TTC549 (cell line): ENCODE measurements around the gene CRLF1.
"Not testable (repeated sequence)": the region's sequence is repeated elsewhere in the genome, so short reads cannot be mapped to it uniquely, and the experiment has no call there.

Experiments
- FAIRE-seq: peaks from 2 replicates; lab custom pipeline; 2012; peaks lifted over from hg19 to GRCh38; lab: Jason Lieb, UNC

CRLF1 gene

DNA sequence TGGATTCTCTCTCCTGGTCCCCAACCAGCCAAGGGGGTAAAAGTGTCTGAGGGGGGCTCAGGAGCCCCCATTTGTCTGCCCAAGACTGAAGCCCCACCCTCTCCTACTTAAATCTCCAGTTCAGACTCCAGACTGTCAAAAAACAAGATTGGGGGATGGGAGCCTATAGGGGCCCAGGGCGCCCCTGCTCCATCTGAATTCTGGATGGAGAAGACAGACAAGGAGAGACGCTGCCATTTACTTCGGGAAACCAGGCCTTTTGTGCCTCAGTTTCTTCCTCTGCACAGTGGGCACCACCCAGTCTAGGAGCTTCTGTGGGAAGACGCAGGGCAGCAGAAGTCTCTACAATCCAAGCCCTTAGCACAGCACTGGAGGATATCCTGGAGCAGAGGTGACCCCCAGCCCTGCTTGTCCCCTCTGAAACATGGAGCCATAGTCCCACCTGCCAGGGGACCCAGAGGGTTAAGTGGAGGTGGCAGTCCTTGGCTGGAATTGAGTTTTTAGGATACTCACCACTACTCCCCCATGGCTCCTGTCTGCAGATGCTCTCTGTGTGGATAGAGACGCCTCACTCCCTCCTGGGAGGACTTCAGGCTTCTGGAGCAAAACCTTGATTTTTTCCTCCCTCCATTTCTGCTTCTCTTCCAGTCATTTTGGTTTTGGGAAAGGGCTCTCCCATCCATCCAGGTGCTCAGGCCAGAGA lies 1.7 kb upstream of the CRLF1 start:
- no peak for FAIRE-seq

DNA sequence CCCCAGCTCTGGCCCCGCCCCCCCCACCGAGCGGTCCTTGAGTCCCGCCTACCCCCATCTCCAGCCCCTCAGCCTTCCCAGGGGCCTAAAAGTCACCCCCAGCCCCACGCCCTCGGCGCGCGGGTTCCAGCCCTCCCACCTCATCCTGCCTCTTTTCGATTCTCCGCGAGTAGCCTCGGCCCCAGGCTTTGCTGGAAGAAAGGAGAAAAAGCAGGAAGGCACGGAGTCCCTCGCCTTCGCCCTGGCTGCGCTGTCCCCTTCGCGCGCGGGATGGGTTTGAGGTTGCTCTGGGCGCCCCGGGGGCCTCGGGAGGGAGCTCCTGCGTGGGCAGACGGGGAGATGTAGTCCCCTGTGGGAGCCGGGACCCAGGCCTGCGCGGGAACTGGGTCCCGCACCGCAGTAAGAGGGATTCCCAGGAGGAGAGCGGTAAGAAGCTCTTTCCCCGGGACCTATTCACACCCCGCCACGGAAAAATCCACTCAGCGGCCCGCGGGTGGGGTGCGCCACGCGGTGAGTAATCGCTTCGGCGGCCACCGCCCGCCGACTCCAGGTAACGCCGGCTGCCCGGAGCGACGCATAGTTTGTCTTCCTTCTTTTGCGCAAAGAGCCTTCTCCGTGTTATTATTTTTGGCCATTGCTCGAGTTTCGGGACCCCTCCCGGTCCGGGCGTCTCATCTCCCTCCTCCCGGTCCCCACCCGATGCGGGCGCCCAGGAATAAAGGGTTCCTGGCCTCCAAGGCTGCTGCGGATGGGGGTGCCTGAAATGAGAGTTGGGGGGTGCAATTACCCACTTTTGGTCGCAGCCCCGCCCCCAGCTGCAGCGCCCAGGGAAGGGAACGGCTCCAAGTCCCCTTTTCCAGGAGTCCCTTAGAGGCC lies 865 bp upstream of the CRLF1 start:
- no peak for FAIRE-seq

DNA sequence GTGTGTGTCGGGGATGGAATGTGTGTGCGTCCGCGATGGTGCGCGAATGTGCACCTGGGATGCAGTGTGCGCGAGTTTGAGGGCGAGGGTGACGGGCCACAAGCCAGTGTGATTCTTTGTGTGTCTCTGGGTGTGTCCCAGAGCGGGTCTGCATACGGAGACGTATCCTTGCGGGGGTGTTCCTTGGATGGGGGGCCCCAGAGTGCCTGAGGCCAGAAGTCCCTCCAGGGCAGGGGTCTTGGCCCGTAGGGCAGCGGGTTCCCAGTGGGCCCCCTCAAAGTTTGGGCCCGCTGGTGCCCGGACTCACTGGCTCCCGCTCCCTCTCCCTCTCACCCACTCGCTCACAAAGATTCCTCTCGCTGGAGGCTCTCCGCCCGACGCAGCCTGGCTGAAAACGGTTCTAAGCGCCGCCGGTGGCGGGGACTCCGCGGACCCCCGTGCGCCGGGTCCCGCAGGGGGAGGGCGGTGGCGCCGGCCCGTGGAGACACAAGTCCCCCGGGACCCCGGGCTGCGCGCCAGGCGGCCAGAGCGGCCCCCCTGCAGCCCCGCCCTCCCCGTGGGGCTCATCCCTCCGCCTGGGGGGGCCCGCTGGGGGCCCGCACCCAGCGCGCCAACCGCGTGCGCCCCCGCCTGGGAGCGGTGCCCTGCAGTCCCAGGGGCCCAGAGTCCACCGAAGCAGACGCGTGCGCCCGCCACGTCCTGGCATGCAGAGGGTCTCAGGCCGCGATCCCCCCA lies 886 bp downstream of the CRLF1 start:
- FAIRE-seq, result no peak

DNA sequence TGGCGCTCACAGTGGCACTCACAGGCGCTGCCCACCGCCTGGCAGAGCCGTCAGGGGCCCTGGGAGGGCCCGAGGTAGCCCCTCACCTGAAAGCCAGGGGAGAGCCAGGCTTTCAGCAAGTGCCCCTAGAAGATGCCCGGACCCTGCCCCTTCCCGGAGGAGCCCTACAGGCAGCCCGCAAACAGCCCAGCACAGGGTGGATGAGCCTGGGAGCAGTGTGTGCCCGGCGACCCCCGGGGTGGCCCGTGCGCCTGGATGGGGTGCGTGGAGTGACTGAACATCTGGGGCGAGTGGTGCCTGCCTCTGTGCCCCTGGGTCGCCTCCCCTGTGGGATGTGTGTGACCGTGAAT lies 1.4 kb downstream of the CRLF1 start:
- FAIRE-seq, result no peak

DNA sequence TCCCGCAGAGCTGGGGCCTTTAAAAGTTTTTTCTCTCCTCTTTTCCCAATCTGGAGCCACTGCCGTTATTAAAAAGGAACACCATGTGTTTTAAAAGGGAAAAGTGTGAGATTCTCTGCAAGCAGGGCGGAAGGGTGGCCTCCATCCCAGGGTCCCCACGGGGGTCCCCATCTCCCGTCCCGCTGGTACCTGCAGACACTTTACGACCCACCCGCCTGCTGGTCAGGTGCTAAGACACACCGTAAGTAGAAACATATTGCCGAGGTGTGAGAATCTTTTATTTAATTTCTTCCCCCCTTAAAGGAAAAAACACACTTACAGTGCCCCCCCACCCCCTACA lies 1.8 kb downstream of the CRLF1 start:
- no peak for FAIRE-seq

DNA sequence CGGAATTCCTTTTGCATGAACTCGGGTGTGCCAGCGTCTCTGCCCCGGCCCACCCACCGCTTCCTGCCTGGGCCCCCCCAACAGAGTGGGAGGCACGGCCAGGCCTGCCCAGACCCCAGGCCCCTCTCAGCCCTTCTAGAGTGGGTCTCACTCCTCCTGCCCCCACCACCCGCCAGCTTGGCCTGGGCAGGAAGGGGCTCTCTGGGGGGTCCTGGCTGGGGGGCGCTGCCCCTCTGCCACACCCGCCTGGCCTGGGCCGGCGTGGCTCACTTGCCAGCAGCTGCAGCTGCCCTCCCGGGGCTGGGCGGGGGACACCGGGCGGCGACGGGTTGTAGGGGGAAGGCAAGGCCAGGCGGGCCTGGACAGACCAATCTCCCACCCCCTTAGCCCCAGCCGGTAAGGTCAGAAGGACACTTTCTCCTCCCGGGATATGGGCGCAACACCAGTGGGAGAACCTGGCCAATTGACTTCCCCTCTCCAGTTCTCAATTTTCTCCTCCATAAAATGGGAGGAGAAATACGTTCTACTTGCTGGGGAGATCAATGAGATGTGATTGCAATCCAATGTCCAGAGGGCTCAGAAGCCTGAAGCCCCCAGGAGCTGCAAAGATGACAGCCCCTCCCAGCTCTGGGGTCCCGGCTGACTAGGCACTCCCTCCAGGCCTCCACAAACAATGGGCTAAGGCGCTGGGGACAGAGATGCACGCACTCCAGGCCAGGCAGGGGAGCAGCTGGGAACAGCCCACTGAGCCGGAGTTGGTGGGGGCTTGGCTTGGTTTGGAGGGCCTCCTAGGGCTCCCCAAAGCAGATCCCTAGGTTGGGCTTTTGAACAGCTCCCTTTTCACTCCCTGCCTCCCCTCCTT lies 2.4 kb downstream of the CRLF1 start:
- no peak for FAIRE-seq

DNA sequence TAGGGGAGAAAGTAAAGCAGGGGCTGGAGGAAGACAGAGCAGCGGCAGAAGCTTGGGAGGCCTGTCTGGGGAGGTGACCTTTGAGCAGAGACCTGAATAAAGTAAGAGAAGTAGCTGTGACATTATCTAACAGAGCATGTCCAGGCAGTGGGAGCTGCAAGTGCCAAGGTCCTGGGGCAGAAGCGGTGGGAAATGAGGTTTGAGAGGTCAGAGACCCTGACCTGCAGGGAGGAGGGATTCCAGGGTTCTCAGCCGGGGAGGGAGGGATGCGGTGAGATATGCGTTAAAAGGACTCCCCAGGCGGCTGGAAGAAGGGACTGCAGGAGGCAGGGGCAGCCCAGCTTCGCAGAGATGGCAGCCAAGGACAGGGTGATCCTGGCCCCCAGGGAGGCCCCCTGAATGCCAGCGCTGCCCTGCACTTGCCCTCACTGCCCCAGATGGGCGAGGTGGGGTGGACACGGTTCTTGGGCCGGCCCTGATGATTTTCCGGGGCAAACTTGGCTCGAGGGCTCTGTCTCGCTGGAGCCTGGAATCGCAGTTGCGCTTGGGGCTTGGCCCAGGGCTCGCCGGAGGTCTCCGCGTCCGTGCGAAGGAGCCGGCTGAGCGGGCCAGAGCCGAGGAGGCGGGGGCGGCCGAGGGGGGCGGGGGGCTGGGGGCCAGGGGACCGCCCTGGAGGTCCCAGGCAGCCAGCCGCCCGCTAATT lies 3.2 kb downstream of the CRLF1 start:
- FAIRE-seq, result no peak

DNA sequence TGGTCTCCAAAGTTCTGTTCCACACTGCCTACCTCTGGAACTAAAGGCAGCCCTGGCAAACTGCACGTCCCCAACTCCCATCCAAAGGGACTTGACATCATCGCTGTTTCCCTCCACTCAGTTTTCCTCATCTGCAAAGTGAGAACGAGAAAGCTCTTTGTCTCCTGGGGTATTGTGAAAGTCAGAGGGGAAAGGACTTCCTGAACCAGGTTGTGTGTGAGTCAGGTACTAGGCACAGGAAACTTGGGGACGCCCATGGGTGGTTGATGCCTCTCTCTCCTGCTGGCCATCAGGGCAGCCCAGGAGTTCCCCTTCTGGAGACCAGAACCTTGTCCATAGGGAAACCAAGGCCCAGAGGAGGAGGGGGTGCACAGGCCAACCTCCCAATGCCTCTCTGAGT lies 4.7 kb downstream of the CRLF1 start:
- FAIRE-seq, result no peak

DNA sequence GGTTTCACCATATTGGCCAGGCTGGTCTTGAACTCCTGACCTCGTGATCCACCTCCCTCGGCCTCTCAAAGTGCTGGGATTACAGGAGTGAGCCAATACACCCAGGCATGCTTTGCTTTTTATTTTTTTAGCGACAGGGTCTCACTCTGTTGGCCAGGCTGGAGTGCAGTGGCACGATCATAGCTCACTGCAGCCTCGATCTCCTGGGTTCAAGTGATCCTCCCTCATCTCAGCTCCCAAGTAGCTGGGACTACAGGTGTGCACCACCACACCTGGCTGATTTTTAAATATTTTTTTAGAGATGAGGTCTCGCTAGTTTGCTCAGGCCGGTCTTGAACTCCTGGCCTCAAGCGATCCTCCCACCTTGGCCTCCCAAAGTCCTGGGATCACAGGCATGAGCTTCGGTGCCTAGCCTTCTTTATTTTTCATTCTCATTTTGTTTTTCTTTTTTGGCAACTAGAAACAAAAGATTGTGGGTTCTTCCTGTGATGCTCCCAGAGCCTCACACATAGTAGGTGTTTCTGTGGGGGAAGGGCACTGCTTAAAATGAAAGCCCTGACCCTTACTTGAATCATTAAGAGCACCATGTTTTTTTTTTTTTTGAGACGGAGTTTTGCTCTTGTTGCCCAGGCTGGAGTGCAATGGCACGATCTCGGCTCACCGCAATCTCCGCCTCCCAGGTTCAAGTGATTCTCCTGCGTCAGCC lies 5.8 kb downstream of the CRLF1 start:
- not testable (repeated sequence) for FAIRE-seq

DNA sequence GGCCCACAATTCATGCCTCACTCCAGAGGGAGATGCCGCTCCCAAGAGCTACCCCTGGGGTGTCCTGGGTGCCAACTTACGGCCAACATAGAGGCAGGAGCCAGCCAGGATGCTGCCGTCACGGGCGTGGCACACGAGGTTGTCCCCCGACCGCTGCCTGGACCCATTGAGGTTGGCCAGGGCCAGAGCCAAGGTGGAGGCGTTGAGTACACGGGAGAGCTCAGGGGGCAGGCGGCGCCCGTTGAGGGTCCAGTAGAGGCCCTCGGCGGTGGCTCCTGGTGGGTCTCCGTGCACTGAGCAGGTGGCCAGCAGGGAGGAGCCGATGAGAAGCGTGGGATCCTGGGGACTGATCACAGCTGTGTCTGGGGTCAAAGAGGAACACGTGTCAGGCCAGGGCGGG lies 7.1 kb downstream of the CRLF1 start:
- no peak for FAIRE-seq

DNA sequence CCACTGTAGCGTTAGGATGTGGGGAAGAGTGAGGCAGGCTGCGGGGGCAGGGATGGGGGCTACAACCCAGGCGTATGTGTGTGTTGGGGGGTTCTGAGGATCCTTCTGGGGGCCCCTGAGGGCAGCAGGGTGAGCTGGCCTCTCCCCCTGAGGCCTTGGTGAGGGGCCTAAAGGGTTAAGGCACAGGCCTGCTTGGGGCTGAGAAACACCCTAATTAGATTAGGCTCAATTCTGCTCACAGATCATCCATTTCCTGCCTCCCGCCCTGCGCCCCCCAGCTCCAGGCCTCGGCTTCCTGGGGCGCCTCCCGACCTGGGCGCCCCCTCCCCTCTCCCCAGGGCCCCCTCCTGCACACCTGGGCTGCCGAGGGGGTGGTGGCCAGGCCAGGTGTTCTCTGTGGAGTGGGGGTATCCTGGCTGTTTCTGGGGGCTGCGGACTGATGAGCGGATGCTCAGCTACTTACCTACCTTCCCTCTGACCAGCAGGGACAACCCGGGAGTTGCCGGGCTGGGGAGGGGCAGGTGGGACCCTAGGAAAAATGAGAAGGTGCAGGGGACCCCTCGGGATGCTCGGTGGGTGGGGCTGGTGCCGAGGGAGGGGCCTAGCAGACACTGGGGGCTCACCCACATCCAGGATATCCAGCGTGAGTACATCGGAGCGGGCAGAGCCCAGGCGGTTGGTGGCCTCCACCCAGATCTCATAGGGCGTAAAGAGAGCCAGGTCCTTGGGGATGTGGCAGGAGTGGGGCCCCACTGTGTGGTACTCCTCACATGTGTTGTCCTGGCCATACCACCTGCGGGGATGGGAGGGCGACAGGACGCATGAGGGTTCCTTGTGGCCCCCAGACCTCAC lies 8.6 kb downstream of the CRLF1 start:
- no peak for FAIRE-seq

DNA sequence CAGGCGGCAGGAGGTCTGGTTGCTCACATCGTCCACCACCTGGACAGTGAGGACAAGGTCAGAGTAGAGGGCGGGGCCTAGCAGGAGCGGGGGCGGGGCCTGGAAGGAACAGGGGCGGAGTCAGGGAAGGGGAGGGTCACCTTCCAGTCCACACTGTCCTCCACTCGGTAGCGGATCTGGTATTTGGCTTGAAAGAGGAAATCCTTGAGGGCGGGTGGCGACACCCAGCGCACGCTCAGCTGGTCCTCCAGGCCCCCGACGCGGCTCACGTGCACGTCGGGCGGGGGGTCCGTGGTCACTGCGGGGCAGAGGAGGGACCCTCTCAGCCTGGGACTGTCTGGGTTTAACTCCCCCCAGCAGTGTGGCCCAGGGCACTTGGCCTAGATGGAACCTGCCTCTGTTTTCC lies 9.8 kb downstream of the CRLF1 start:
- no peak for FAIRE-seq

DNA sequence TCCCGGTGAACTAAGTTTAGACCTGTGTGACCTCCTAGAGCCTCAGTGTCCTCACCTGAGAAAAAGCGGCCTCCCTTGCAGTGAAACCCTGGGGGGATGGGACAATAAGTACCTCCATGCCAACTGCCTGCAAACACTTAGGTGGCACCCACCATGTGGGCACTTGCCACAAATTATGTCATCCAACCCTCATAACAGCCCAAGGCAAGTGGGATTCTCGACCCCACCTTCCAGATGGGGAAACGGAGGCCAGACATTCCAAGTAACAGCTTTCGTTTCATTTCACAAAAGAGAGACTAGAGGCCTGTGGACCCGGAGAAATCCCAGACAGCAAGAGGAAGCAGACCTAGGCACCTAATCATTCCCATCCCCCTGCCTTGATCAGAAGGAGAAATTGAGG lies 11.1 kb downstream of the CRLF1 start:
- FAIRE-seq, result no peak

DNA sequence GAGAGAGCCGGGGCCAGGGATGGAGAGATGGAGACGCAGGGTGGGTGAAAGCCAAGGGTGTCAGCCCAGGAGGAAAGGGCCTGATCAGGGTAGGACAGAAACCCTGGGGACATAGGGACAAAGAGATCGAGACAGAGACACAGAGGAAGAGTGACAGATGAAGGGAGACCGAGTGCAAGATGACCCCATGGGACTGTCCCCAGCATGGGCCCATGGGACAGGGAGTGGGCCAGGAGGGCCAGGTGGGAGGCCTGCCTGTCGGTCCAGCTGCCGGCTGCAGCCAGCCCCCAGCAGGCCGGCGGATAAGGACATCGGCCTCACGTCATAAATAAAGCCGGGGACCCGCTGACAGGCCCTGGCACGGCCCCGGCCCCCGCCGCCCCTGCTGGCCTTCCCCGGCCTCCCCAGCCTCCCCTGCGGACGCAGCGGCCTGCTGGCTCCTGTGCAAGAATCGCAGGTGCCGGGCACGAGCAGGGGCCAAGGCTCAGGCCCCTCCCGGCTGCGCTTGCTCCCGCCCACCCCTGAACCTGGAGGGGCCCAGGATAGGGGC lies 11.7 kb downstream of the CRLF1 start:
- no peak for FAIRE-seq

DNA sequence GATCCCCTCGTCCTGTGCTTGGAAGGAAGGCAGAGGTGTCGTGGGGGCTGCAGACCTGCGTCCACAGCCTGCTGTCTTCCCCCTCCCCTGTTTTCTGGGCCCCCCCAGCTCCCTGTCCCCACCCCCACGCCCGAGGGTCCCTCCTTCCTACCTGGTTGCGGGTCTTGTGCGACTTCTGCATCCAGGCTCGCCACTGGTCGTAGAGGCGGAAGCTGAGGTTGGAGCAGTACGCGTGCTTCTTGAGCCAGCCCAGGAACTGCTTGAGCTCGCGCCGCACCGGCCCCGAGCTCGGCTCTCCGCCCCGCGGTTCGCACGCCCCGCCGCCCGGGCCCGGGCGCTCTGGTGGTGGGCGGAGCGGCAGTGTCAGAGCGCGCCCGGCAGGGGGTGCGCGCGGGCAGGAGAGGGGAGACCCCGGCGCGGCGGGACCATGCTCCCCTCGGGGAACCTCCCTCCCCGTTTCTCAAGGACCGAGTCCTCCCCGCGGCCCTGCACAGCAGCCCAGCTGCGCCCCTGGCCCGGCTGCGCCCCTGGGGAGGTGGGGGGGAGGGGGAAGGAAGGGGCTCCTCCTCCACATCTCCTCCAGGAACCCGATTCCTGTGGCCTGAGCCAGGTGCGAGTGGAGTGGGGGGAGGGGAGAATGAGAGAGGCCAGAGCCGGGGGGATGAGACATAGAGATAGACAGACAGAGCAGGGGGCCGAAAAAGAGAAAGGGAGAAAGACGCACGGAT lies 12.3 kb downstream of the CRLF1 start:
- no peak for FAIRE-seq

DNA sequence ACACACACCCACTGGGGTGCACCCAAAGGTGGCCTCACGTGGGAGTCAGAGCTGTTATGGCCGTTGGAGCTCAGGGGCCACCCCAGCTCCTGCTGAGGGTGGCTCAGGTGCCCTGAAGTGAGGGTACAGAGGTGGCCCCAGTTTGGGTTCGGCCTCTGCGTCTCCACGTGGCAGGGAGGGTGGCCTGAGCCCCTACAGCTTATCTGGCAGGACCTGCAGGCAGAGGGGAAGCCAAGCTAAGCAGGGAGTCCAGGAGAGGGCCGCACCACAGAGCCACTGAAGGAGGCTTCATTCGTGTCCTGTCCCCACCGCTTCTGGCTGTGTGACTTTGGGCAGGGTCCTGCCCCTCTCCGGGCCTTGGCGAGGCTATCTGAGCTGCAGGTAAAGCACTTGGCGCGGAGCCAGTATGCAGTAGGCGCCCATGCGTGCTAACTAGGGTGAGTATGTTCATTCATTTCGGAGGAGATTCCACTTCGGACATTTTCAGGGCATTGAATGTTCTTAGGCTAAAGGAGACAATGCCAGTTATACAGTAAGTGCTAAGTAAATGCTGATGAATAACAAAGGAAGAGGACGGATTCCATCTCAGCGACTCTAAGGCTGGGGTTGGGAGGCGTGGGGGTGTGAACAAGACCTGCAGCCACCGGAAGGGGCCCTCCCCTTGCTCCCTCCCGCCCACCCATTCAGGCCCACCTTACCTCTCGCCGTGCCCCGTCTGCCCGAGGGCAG lies 13.1 kb downstream of the CRLF1 start:
- FAIRE-seq, result no peak

DNA sequence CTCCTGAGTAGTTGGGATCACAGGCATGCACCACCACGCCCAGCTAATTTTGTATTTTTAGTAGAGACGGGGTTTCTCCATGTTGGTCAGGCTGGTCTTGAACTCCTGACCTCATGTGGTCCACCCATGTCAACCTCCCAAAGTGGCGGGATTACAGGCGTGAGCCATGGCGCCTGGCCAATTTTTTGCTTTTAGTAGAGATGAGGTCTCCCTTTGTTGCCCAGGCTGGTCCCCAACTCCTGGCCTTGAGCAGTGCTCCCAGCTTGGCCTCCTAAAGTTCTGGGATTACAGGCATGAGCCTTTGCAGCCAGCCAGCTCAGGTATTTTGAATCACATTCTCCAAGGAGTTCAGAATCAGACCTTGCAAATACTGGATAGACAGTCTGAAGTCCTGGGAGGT lies 13.9 kb downstream of the CRLF1 start:
- not testable (repeated sequence) for FAIRE-seq

DNA sequence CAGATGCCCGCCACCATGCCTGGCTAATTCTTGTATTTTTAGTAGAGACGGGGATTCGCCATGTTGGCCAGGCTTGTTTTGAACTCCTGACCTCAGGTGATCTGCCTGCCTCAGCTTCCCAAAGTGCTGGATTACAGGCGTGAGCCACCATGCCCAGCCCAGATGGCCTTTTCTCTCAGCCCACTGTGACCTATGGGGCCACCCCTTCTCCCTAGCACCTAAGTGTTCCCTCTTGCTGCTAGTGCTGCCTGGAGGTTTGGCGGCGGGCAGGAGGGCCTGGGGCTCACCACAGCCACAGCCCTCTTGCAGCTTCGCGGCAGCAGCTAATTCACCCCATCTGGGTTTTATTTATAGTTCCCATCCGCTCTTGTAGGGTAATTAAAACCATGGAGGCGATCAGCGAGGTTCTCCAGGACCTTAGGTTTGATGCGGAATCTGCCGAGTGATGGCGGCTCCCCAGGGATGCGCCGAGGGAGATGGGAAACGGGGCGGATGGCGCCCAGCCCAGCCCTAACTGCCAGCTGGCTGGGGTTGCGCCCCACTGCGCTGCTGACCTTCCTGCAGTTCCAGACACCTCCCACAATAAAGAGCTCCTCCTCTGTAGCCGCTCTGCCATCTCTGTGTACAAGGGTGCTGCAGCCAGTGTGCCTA lies 14.7 kb downstream of the CRLF1 start:
- FAIRE-seq, result no peak
